ENCODE measurements around the gene COL15A1.

The COL15A1 gene

GRCh38 chr9:98940276-98940675, 3.4 kb upstream of the COL15A1 start:
- Histone ChIP-seq H4K20me1 (ENCODE audit: insufficient read depth, low read length) (no peaks in the 10 kb centered on the region), H3K4me2 (ENCODE audit: low read length) (no peak overlapping the region), H3K4me1 (ENCODE audit: low read length) (no peaks in the 10 kb centered on the region), H3K4me3 (ENCODE audit: low read length) (no peak overlapping the region), H3K79me2 (ENCODE audit: low read length) (no peaks in the 10 kb centered on the region), H3K9ac (ENCODE audit: low read length) (no peak overlapping the region), H3K27me3 (ENCODE audit: low read depth, low read length) (peaks cover 20% of the 10 kb centered on the region), H3K9me3 (ENCODE audit: insufficient read depth, low read length) (no peaks in the 10 kb centered on the region), H2AFZ (ENCODE audit: low read depth, low read length) (no peak overlapping the region), H3K27ac (ENCODE audit: low read length) (no peak overlapping the region), H3K36me3 (replicated peaks; ENCODE audit: low read depth, low read length) (no peaks in the 10 kb centered on the region)
- TF ChIP-seq EZH2phosphoT487 (IDR thresholded peaks at IDR 0.05; ENCODE audit: low read depth) = no peak
- TF ChIP-seq CTCF (IDR thresholded peaks at IDR 0.05; ENCODE audit: low read depth, low read length) = no peak

- Histone ChIP-seq H3K4me1 (ENCODE audit: low read length) (no peaks in the 10 kb centered on the region), H2AFZ (ENCODE audit: low read depth, low read length) (no peak overlapping the region), H3K9me3 (ENCODE audit: insufficient read depth, low read length) (no peaks in the 10 kb centered on the region), H3K79me2 (ENCODE audit: low read length) (no peaks in the 10 kb centered on the region), H3K27me3 (ENCODE audit: low read depth, low read length) (peaks cover 11% of the 10 kb centered on the region), H3K4me3 (ENCODE audit: low read length) (no peak overlapping the region), H3K36me3 (replicated peaks; ENCODE audit: low read depth, low read length) (no peaks in the 10 kb centered on the region), H3K4me2 (ENCODE audit: low read length) (no peak overlapping the region), H4K20me1 (ENCODE audit: insufficient read depth, low read length) (no peaks in the 10 kb centered on the region), H3K27ac (ENCODE audit: low read length) (no peak overlapping the region), H3K9ac (ENCODE audit: low read length) (no peak overlapping the region)
- TF ChIP-seq CTCF (IDR thresholded peaks at IDR 0.05; ENCODE audit: low read depth, low read length) (no peak), EZH2phosphoT487 (IDR thresholded peaks at IDR 0.05; ENCODE audit: low read depth) (no peak)
Measured at GRCh38 chr9:98941946-98942523, 1.7 kb upstream of the COL15A1 start.

GRCh38 chr9:98942906-98943681, 613 bp upstream of the COL15A1 start:
- H4K20me1 ChIP-seq (ENCODE audit: insufficient read depth, low read length) = no peaks in the 10 kb centered on the region
- H3K9ac ChIP-seq (ENCODE audit: low read length) = no peak overlapping the region
- H3K4me1 ChIP-seq (ENCODE audit: low read length) = no peaks in the 10 kb centered on the region
- no peaks in the 10 kb centered on the region for H3K36me3 ChIP-seq (replicated peaks; ENCODE audit: low read depth, low read length)
- peaks cover 11% of the 10 kb centered on the region for H3K27me3 ChIP-seq (ENCODE audit: low read depth, low read length)
- TF ChIP-seq EZH2phosphoT487 (IDR thresholded peaks at IDR 0.05; ENCODE audit: low read depth) = no peak
- no peak for TF ChIP-seq CTCF (IDR thresholded peaks at IDR 0.05; ENCODE audit: low read depth, low read length)
- no peaks in the 10 kb centered on the region for H3K9me3 ChIP-seq (ENCODE audit: insufficient read depth, low read length)
- no peaks in the 10 kb centered on the region for H3K79me2 ChIP-seq (ENCODE audit: low read length)
- no peak overlapping the region for H3K27ac ChIP-seq (ENCODE audit: low read length)
- H3K4me2 ChIP-seq (ENCODE audit: low read length) = no peak overlapping the region
- no peak overlapping the region for H2AFZ ChIP-seq (ENCODE audit: low read depth, low read length)
- H3K4me3 ChIP-seq (ENCODE audit: low read length) = no peak overlapping the region

- H3K27ac ChIP-seq (ENCODE audit: low read length) = no peak overlapping the region
- no peaks in the 10 kb centered on the region for H3K36me3 ChIP-seq (replicated peaks; ENCODE audit: low read depth, low read length)
- no peaks in the 10 kb centered on the region for H3K79me2 ChIP-seq (ENCODE audit: low read length)
- H3K9ac ChIP-seq (ENCODE audit: low read length) = no peak overlapping the region
- no peaks in the 10 kb centered on the region for H3K4me1 ChIP-seq (ENCODE audit: low read length)
- TF ChIP-seq CTCF (IDR thresholded peaks at IDR 0.05; ENCODE audit: low read depth, low read length) (no peak), EZH2phosphoT487 (IDR thresholded peaks at IDR 0.05; ENCODE audit: low read depth) (no peak)
- peaks cover 13% of the 10 kb centered on the region for H3K27me3 ChIP-seq (ENCODE audit: low read depth, low read length)
- H2AFZ ChIP-seq (ENCODE audit: low read depth, low read length) = no peak overlapping the region
- no peaks in the 10 kb centered on the region for H4K20me1 ChIP-seq (ENCODE audit: insufficient read depth, low read length)
- H3K9me3 ChIP-seq (ENCODE audit: insufficient read depth, low read length) = no peaks in the 10 kb centered on the region
- no peak overlapping the region for H3K4me2 ChIP-seq (ENCODE audit: low read length)
- H3K4me3 ChIP-seq (ENCODE audit: low read length) = no peak overlapping the region
Measured at GRCh38 chr9:98944057-98944733, 488 bp downstream of the COL15A1 start.
